Medulla oblongata (tissue), 1 donor: ENCODE data around the gene SNRPB.

ENCODE experiments used
- DNase-seq: peaks from one replicate; pipeline ENCODE4 v3.0.0-alpha.2; 2015; ENCODE audit errors: extremely low spot score

The SNRPB gene

GRCh38 chr20:2475850-2476741 is 5.5 kb upstream of the SNRPB start:
- no peak for DNase-seq

GRCh38 chr20:2473516-2473915 is 2.9 kb upstream of the SNRPB start:
- no peak for DNase-seq

GRCh38 chr20:2469991-2470422 is 582 bp downstream of the SNRPB start:
- DNase-seq: peak; percentile 43

- no peak for DNase-seq
Observed at GRCh38 chr20:2468581-2469407, 1.8 kb downstream of the SNRPB start.

- DNase-seq: no peak
Observed at GRCh38 chr20:2467412-2467811, 3.2 kb downstream of the SNRPB start.

GRCh38 chr20:2465100-2465499 is 5.5 kb downstream of the SNRPB start:
- DNase-seq: no peak

- no peak for DNase-seq
Observed at GRCh38 chr20:2463616-2464365, 6.8 kb downstream of the SNRPB start.

GRCh38 chr20:2462484-2462883 is 8.1 kb downstream of the SNRPB start:
- no peak for DNase-seq

GRCh38 chr20:2460752-2461424 is 9.7 kb downstream of the SNRPB start:
- DNase-seq: no peak

GRCh38 chr20:2459981-2460751 is 10.4 kb downstream of the SNRPB start:
- no peak for DNase-seq

- DNase-seq: no peak
Observed at GRCh38 chr20:2458919-2459499, 11.6 kb downstream of the SNRPB start.

- DNase-seq: no peak
Observed at GRCh38 chr20:2455771-2456497, 14.7 kb downstream of the SNRPB start.

- no peak for DNase-seq
Observed at GRCh38 chr20:2453792-2454191, 16.8 kb downstream of the SNRPB start.

GRCh38 chr20:2451939-2452732 is 18.5 kb downstream of the SNRPB start:
- peak; percentile 88 for DNase-seq

- no peak for DNase-seq
Observed at GRCh38 chr20:2451422-2451821, 19.2 kb downstream of the SNRPB start.

GRCh38 chr20:2449386-2449785 is 21.2 kb downstream of the SNRPB start:
- DNase-seq: no peak

- no peak for DNase-seq
Observed at GRCh38 chr20:2446845-2447244, 23.7 kb downstream of the SNRPB start.

- DNase-seq: no peak
Observed at GRCh38 chr20:2431185-2431584, 39.4 kb downstream of the SNRPB start.

GRCh38 chr20:2430538-2430937 is 40.1 kb downstream of the SNRPB start:
- DNase-seq: no peak
